ENCODE results near the gene QSOX2.

- TF ChIP-seq, protein P1, sequence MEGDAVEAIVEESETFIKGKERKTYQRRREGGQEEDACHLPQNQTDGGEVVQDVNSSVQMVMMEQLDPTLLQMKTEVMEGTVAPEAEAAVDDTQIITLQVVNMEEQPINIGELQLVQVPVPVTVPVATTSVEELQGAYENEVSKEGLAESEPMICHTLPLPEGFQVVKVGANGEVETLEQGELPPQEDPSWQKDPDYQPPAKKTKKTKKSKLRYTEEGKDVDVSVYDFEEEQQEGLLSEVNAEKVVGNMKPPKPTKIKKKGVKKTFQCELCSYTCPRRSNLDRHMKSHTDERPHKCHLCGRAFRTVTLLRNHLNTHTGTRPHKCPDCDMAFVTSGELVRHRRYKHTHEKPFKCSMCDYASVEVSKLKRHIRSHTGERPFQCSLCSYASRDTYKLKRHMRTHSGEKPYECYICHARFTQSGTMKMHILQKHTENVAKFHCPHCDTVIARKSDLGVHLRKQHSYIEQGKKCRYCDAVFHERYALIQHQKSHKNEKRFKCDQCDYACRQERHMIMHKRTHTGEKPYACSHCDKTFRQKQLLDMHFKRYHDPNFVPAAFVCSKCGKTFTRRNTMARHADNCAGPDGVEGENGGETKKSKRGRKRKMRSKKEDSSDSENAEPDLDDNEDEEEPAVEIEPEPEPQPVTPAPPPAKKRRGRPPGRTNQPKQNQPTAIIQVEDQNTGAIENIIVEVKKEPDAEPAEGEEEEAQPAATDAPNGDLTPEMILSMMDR (IDR thresholded peaks at IDR 0.05), result no peak
- no peak for TF ChIP-seq POLR2A (IDR thresholded peaks at IDR 0.05)
Observed at GRCh38 chr9:136264031-136264430, 18.4 kb upstream of the QSOX2 start.
